GM12864 (cell line): Measurements from ENCODE around the gene NOL4L.
"Not testable (repeated sequence)": the region's sequence is repeated elsewhere in the genome, so short reads cannot be mapped to it uniquely, and the experiment has no call there.

Source experiments
- DNase-seq: peaks from one replicate; pipeline ENCODE4 v3.0.0-alpha.2; 2011; ENCODE audit warnings: low read depth
- H3K4me3 ChIP-seq: 2 replicates; pipeline ENCODE4 v1.5.1; 2011; ENCODE audit warnings: mild to moderate bottlenecking, low read depth, low read length, control low read depth
- CTCF ChIP-seq: IDR thresholded peaks from 2 replicates; pipeline ENCODE4 v1.5.1; 2011; ENCODE audit warnings: low read depth, mild to moderate bottlenecking, moderate library complexity, low read length, control low read depth, inconsistent platforms; ENCODE audit errors: missing control alignments

Gene NOL4L

GRCh38 chr20:32493356-32493755 lies 91.8 kb downstream of the NOL4L start:
- DNase-seq: no peak
- TF ChIP-seq CTCF: no peak
- H3K4me3 ChIP-seq: no peak overlapping the region

GRCh38 chr20:32491764-32492151 lies 93.4 kb downstream of the NOL4L start:
- DNase-seq, H3K4me3 ChIP-seq: not testable (repeated sequence)

GRCh38 chr20:32490942-32491763 lies 94.0 kb downstream of the NOL4L start:
- TF ChIP-seq CTCF: no peak
- no peak overlapping the region for H3K4me3 ChIP-seq
- DNase-seq: no peak

GRCh38 chr20:32488066-32488838 lies 96.9 kb downstream of the NOL4L start:
- DNase-seq: no peak
- no peak for TF ChIP-seq CTCF
- no peak overlapping the region for H3K4me3 ChIP-seq

GRCh38 chr20:32487381-32487780 lies 97.8 kb downstream of the NOL4L start:
- TF ChIP-seq CTCF: no peak
- no peak for DNase-seq
- no peak overlapping the region for H3K4me3 ChIP-seq

GRCh38 chr20:32485770-32486478 lies 99.2 kb downstream of the NOL4L start:
- no peak overlapping the region for H3K4me3 ChIP-seq
- DNase-seq: no peak
- TF ChIP-seq CTCF: no peak
